GM21737 (cell line): Measurements from ENCODE around the gene OPHN1.
"Not testable (repeated sequence)": the region's sequence is repeated elsewhere in the genome, so short reads cannot be mapped to it uniquely, and the experiment has no call there.

Experiments used
- ATAC-seq: cut with Tn5 transposase; IDR thresholded peaks from one replicate; pipeline ENCODE4 v1.9.1; 2021; ENCODE audit warnings: mild to moderate bottlenecking, moderate library complexity; ENCODE audit not compliant: unreplicated experiment

OPHN1 gene

GRCh38 chrX:68363984-68364383, 69.3 kb downstream of the OPHN1 start:
- no peak for ATAC-seq

GRCh38 chrX:68358679-68359078, 74.6 kb downstream of the OPHN1 start:
- ATAC-seq = no peak

GRCh38 chrX:68355629-68355920, 77.7 kb downstream of the OPHN1 start:
- ATAC-seq = no peak

- no peak for ATAC-seq
Observed at GRCh38 chrX:68354879-68355628, 78.2 kb downstream of the OPHN1 start.

GRCh38 chrX:68345025-68345424, 88.3 kb downstream of the OPHN1 start:
- ATAC-seq = no peak

- ATAC-seq = no peak
Observed at GRCh38 chrX:68343551-68343950, 89.7 kb downstream of the OPHN1 start.

- no peak for ATAC-seq
Observed at GRCh38 chrX:68332201-68332731, 101.0 kb downstream of the OPHN1 start.

GRCh38 chrX:68326841-68327240, 106.5 kb downstream of the OPHN1 start:
- ATAC-seq = not testable (repeated sequence)

- no peak for ATAC-seq
Observed at GRCh38 chrX:68307769-68308168, 125.5 kb downstream of the OPHN1 start.

- no peak for ATAC-seq
Observed at GRCh38 chrX:68304602-68305001, 128.7 kb downstream of the OPHN1 start.

GRCh38 chrX:68299898-68300297, 133.4 kb downstream of the OPHN1 start:
- no peak for ATAC-seq

- ATAC-seq = no peak
Observed at GRCh38 chrX:68292471-68292870, 140.8 kb downstream of the OPHN1 start.

- ATAC-seq = no peak
Observed at GRCh38 chrX:68288127-68288526, 145.2 kb downstream of the OPHN1 start.

- ATAC-seq = no peak
Observed at GRCh38 chrX:68287419-68287818, 145.9 kb downstream of the OPHN1 start.

GRCh38 chrX:68286980-68287379, 146.3 kb downstream of the OPHN1 start:
- no peak for ATAC-seq

GRCh38 chrX:68286076-68286475, 147.2 kb downstream of the OPHN1 start:
- no peak for ATAC-seq

- no peak for ATAC-seq
Observed at GRCh38 chrX:68284281-68284904, 148.9 kb downstream of the OPHN1 start.

- no peak for ATAC-seq
Observed at GRCh38 chrX:68273887-68274286, 159.4 kb downstream of the OPHN1 start.

- not testable (repeated sequence) for ATAC-seq
Observed at GRCh38 chrX:68264793-68265192, 168.5 kb downstream of the OPHN1 start.

- ATAC-seq = no peak
Observed at GRCh38 chrX:68261060-68261672, 172.1 kb downstream of the OPHN1 start.

- ATAC-seq = no peak
Observed at GRCh38 chrX:68256990-68257389, 176.3 kb downstream of the OPHN1 start.
